GM19452 (cell line): Measurements from ENCODE around the gene CHIT1.

Experiments used
- ATAC-seq: cut with Tn5 transposase; IDR thresholded peaks from one replicate; pipeline ENCODE4 v1.9.1; 2021; ENCODE audit not compliant: unreplicated experiment

The CHIT1 gene

DNA sequence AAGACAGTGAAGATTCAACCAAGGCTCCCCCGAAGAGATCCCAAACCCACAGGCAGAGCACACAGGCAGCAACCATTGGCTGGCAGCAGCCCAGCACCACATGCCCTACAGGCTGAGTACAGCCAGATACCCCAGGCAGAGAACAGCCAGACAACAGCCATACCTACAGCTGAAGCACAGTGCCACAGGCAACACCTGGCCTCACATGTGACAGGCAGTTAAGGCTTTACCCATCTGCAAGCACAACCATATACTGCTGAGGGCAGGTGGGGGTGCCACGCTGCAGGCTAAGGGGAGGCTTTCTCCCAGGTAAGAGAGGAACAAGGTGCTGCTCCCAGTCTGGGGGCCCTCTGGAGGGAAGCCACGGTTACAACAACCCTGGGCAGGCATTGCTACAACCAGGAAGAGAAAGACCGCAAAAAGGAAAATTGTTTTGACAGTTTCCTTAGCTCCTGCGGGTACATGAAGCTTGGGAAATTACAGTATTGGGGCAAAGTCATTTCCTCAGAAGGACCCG, 12.3 kb downstream of the CHIT1 start:
- ATAC-seq, result no peak

DNA sequence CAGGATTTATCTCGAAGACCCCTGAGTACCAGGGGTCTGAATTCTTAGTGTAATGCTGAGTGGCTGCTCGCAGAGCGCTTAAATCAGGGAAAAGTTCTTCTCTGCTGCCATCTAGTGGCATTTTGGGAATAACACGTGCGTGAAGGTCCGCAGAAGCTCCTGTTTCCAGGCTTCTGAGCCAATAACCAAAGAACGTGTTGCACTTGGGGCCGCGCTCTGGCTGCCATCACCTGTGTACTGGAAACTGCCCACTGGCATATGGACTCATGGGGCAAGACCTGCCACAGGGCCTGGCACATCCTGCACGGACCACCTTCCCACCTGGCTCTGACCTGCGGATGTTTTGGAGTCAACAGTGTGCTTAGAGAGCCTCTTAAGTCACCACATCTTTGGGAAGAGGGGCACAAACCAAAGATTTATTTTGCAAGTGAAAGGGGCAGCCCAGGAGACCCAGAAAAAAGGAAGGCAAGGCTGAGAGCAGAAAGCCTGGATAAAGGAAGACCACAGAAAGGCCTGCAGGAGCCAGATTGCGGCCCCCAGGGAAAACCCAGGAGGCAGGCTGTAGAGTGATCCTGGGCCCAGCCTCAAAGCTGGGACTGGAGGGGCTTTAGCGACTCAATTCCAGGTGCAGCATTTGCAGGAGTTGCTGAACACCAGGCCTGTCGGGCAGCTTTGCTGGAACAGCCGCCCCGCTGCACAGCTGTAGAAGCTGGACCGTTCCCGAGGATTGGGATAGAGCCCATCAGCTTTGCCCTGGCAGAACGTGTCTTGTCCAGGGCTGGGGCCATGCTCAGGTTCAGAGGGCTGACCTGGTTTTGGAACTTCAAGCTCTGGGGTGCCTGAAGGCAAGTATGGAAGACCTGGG, 13.0 kb downstream of the CHIT1 start:
- no peak for ATAC-seq

DNA sequence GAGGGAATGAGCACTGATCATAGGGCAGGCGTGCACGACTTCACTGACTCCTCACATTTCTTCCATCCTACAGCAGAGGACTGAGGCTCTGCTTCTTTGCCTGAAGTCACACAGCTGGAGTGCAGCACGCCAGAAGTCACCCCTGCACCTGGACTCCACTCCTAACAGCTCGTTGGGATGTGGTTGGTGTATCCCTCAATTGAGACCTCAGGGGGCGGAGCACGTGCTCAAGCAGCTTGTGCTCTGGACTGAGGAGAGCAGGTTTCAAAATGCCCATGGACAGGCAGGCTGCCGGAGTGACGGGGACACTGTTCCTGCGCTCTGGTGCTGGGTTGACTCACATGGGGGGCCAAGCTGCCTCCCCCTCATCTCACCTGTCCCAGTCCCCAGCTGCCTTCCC, 13.9 kb downstream of the CHIT1 start:
- ATAC-seq, result no peak

DNA sequence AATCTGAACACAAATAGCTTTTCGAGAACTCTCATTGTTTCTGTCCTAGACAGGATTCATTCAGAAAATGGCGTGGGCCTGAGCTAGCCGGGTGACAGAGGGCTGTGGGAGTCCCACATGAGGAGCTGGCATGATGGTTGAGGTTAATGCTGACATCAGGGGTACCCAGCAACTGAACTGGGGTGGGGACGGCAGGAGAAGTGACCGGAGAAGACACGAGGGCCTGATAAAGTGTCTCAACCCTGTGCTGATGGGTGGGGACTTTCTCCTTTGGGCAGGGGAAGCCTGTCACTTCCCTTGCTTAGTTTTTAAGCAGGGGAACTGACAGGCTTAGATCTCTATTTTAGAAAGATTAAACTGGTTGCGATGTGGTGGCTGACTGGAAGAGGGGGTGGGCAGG, 14.6 kb downstream of the CHIT1 start:
- no peak for ATAC-seq

DNA sequence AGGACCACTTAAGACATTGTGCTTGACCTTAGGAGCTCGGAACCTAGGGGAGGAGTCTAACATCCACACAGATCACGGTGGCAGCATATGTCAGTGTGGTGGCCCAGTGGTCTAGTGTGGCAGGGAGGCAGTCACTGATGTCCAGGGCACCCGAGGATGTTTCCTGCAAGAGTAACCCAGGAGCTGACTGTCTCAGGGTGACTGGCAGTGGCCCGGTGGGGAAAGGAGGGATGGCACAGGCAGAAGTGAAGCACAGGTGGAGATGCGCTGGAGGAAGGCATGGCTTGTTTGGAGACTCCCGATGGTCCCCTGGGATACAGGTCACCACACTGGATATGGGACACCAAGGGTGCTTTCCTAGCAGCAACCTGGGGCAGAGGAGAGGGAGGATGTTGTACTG, 16.3 kb downstream of the CHIT1 start:
- ATAC-seq, result no peak

DNA sequence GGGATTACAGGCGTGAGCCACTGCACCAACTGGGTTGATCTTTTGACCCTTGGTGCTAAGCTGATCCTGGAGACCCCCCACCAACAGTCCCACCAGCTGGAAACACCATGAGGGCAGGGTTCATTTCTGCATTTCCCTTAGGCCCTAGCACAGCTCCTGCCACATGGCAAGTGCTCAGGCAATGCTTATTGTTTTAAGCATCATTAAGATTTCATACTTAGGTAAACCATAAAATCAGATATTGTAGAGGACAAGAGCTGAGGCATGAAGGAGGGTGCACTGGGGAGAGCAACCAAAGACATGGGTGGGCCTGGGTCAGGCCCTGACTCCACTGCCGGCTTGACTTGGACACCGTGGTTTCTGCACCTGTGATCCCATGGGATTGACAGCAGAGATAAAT, 17.7 kb downstream of the CHIT1 start:
- no peak for ATAC-seq

DNA sequence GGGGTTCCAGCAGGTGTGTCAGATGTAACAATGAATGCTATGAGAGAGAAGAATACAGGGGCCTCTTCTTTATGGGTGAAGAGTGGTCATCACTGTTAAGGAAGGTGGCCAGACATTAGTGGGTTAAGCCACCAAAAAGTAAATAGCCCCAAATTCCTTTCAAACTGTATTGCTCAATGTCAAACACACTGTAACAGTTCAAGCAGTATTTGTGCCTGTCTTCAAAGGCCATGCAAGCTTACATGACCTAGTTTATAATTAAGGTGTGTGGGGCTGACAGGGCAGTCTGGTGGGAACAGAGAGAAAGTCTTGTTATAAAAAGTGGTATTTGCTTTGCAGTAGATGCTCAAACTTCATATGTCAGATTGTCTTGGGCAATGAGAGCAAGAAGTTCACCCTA, 18.5 kb downstream of the CHIT1 start:
- ATAC-seq, result no peak

DNA sequence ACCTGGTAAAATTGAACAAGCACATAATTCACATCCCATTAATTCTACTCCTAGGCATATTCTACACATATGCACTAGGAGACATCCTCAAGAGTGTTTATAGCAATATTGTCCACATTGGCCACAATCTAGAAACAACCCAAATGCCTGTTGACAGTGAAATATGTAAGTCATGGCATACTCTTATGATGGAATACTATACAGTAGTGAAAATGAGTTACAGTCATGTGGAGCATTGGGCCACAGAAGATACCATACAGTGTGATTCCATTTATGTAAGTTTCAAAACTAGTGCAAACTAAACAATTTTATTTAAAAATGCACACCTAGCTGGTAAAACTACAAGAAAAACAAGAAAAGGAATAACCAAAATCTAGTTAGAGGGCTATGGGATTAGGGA, 19.1 kb downstream of the CHIT1 start:
- ATAC-seq, result no peak

DNA sequence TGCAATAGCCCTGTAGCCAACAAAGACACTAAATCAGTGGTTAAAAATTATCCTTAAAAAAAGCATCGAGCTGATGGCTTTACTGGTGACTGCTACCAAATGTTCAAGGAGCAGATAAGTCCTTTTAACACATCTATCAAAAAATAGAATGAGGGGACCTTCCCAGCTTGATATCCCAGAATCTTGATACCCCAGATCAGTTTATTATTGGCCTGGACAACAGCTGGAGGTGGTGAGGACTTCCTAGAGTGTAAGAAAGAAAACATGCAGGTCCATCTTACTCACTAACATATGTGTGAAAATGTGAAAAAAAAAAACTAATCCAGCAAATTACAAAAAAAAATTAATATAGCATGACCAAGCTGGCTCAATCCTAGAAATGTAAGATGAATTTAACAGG, 21.3 kb downstream of the CHIT1 start:
- ATAC-seq, result no peak

DNA sequence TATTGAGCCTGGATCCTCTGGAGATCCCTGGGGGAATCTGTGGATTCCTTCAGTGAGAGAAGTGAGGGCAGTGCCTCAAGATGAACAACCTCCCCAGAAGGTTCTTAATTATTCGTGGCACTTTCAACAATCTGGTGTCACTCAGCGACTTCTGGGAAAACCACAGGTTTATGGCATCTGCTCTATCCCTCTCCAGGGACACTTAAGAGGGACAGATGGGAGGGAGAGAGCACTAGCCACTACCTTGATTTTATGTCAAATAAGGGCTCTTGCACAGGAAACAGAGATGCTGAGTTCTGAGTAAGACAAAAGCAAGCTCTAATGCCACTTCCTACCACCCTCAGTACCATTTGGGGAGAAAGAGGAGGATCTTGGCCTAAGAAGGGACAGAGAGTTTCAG, 21.7 kb downstream of the CHIT1 start:
- ATAC-seq, result no peak

DNA sequence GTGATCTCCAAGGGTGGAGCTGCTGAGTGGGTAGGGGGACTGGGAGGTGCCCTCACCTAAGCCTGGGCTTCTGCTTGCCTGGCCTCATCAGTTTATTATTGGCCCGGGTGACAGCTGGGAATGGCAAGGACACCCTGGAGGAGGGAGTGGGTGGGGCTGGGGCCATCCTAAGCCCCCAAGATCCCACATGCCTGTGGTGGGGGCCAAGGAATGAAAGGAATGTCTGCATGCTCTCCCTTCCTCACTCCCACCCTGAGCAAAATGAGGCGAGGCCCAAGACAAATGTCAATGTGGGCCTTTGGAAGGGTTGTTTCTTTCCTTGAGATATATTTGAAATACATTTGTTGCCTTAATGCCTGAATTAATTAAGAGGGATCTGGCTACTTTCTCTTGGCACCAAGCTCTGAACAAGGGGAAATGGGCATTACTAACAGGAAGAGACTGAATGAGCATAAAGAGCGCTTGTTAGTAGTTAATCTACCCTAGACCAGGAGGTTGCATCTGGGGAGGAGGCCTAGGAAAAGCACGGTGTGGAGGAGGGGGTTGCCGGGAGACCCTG, 23.3 kb downstream of the CHIT1 start:
- ATAC-seq, result no peak

DNA sequence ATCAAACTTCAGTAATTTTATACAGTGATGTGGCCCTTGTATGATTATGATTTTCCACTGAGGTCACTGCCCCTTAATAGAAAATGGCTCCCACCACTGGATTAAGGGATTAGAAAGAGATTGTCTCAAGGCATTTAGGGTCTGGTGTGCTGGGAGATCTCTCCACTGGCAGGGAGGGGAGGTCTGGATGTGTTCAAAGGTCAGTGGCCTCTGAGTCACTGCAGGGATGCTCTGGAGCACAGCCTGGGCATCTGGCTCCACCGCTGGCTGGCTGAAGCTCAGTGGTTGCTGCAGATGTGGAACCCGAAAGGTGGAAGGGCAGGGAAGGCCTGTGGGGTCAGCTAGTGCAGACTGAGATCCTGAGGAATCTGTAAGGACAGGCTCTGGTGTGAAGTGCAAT, 24.7 kb downstream of the CHIT1 start:
- no peak for ATAC-seq

DNA sequence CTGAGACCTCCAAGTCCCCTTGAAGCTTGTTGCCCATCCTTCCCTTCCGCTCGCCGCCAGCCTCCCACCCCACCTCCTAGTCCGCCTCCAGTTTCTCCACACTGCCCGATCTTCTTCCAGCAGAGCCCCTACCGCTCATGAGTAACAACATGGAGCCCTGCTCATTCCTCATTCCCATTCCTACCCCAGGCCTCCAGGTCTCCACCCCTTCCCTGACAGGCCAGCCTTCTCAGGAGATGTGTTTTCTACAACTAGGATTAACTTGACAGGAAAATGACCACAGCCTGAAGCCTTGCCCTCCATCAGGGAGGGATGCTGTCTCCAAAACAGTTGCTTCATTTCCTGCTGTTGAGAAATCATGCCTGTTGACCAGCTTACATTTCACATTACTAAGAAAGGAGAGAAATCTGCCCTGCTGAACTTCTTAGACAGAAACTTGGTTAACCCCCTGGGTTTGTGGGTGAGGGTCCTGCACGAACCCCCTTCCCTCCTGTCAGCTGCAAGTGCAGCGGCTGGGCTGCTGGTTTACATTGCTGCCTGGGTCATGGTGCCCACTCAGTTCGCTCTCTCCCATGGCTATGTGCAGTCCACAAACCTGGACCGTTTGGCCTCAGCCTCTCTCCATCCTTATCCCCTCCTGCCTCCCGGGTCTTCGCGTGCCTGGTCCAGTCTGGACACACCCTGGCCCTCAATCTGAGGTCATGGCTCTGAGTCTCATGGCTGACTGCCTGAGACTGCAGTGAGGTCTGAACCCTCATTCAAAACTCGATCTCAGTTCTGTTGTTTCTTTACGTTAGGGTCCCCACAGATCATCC, 26.8 kb downstream of the CHIT1 start:
- no peak for ATAC-seq

DNA sequence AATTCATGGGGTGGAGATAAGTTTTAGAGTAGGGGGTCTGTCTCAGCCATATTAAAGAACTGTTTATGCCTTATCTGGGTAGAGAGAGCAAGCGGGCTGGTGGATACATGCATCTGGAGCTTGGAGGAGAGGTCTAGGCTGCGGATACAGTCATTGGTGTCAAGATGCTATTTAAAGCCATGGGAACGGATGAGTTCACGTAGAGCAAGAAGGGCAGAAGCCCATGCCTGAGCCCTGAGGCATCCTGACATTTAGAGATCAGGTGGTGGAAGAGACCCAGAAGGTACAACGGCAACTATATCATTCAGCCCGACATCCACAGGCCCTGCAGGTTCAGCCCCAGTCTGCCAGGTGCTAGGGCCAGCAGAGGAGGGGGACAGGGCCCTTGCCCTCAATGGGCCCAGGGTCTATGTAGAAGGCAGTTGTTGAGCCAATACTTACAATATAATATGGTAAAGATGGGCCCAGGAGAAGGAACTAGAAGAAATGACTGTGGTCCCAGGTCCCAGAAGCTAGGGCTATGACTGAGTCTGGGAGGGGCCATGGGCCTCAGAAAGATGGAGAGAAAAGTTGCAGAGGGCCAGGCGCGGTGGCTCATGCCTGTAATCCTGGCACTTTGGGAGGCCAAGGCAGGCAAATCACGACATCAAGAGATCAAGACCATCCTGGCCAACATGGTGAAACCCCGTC, 27.8 kb downstream of the CHIT1 start:
- ATAC-seq, result no peak

DNA sequence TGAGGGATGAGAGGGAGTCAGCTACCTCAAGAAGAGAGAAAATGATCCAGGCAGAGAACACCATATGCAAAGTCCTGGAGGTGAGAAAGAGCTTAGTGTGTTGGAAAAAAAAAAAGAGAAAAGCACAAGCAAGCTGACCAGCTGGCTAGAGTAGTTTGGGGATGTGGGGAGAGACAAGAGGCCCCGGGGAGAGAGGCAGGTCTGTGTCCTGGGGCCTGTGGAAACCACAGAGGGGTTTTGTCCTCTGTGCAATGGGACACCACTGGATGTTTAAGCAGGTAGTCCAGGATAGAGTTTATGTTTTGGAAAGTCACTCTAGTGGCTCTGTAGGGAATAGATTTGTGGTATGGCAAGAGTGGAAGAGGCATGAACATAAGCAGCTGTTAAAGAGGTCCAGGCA, 28.6 kb downstream of the CHIT1 start:
- ATAC-seq, result no peak

DNA sequence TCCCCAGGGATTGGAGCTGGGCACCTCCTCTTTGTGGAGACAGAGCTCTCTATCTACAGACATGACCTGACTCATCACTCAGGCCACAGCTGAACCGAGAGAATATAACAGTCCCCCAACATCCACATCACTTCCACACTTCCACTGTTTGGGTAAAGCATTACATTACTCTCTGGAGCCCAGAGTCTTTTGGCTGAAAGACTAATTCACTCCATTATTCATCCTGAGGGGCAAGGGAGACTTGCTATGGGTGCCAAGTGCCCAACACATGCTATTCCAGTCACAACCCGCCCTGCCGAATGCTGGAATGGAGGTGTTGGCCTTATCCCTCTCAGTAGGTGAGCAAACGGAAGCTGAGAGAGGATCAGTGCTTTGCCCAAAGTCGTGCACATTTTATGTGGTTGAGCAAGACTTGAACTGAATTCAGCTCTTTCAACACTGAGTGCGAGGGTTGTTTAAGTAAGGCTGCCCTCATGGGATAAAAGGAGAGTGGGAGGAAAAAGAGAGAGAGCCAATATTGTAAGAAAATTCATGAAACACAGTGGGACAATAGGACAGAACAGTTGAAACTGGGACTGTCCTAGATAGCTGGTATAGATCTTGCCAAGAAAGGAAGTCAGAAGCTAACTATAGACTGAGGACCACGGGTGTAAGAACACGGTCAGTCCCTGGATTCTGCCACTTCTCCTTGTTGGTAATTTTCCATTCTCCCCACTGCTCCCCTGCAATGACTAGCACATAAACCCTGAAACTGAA, 29.5 kb downstream of the CHIT1 start:
- no peak for ATAC-seq

DNA sequence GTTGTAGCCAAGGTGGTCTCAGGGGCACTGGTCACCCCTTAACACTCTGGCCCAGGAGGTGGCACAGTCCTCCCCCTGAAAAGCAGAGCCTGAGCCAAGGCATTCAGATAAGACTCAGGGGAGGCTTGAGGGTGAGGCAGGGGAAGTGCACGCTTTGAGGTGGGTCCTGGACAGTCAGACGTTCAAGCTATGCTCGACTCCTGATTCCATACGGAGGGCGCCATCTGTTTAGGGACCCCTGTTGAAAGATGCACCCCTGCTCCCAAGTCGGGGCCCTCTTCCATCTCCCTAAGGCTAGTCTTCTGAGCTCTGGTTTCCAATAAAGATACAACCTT, 30.0 kb downstream of the CHIT1 start:
- no peak for ATAC-seq

DNA sequence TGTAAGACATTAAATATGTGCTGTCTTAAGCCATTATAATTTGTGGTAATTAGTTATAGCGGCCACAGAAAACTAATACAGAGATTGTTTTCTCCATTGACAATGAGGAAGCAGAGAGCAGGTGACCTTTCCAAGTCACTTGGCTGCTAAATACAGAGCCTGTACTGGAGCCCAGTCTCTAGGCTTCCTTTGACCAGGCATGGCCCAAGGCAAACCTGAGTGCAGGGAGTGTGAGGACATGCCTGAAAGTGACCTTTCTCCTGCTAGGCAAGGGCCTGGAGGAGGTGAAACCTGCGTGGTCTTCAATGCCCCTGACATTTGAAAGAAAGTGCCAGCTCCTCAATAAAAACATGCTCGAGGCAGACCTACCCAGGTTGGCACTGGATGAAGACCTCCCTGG, 30.5 kb downstream of the CHIT1 start:
- no peak for ATAC-seq

DNA sequence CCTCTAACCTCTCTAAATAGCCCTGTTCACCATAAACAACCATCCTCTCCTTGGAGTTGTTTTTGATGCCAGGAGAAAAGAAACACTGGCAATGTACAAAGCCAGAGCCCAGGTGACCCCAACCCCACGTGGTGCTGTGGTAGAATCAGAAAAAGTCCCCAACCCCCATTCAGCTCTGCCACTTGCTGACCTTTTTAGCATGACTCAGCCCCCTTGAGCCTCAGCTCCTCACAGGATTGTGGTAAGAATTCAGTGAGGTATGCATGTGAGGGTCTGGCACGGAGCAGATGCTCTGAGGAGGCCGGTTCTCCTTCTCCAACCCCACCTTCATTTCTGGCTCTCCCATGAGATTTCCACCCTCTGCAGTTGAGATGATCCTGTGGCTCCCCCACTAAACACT, 31.8 kb downstream of the CHIT1 start:
- ATAC-seq, result no peak

DNA sequence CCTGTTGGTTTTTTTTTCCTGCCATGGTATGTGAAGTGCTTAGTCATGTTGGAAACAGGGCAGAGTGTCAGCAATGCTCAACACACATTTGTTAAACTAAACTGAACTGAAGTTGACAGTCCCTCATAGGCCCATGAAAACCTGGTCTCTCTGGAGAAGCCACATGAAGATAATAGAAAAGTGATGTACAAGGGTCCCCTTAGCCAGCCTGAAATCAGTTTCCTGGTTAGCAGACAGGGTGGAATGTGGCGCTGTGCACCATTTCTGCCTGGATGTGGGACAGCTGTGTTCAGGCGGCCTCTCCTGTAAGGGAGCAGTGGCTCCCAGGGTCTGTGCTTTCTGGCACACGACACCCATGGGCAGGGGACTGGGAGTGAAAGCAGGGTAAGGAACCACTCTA, 33.1 kb downstream of the CHIT1 start:
- no peak for ATAC-seq

DNA sequence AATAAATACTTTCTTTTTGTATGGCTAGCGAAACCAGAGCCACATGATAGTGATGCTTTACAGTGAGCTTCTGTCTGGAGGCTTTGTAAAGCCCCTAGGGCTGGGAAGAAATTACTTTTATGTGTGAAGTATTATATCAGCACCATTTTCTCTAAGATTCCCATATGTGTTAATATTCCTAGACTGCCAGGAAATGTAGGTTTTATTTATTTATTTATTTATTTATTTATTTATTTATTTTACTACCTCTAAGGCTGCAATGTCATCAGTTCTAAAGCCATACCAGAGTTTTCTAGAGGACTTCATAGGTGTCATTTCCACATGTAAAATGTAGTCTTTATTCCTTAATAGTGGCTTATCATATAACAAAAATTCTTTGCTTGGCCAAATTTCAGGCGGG, 38.5 kb downstream of the CHIT1 start:
- ATAC-seq, result no peak
